GOT3 (cell line): ENCODE data around the gene TPTE2.
"Not testable (repeated sequence)": the region's sequence is repeated elsewhere in the genome, so short reads cannot be mapped to it uniquely, and the experiment has no call there.

Source experiments
- DNase-seq: peaks from one replicate; lab custom pipeline; 2025; ENCODE audit warnings: mixed read lengths; lab: John Stamatoyannopoulos, UW

TPTE2 gene

DNA sequence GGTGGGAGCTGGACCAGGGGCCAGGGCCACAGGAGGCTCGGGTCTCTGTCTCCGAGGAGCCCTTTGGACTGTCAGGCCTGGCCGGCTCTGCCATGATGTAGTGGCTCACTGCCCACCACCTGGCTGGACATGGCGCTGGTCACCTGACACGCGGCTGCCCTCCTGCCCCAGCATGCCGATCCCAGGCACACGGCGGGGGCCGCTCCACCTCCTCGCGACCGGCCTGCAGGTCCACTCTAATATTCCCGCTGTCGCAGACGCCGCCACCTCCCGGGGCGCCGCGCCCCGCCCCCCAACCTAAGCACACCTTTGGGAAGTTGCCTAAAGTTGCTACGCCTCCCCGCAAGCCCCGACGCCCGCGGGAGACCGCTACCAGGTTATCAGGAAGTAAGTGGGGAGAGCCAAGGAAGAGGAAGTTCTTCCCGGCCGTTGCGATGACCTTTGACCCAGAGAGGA, at the start of gene TPTE2:
Gene TPTE2 (minus strand): TSS at position 406 of the 456 bp plus-strand sequence. CDS start 58,298 bp downstream, outside the sequence.
- DNase-seq = not testable (repeated sequence)

DNA sequence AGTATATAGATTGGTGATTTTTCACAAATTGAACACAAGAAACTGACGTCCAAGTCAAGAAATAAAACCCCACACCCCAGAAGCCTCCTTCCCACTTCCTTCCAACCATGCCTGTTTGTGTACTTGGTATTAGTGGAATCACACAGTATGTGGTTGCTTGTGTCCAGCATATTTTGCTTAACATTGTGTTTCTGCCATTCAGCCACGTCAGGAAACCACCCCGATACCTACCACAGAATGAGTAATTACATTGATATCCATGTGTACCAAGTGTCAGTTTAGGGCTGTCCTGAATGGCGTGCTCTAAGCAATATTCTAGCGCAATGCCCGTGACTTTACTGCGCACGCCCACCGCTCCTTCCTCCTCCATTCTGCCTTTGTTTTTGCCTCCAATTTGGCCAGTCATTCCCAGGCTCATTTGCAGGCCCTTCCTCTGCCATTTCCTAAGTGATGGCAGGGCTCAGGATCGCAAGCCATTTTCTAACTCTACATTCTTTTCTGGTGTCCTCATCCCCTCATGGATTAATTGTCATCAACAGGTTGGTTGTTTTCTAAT, 46.3 kb upstream of the TPTE2 start:
- no peak for DNase-seq

DNA sequence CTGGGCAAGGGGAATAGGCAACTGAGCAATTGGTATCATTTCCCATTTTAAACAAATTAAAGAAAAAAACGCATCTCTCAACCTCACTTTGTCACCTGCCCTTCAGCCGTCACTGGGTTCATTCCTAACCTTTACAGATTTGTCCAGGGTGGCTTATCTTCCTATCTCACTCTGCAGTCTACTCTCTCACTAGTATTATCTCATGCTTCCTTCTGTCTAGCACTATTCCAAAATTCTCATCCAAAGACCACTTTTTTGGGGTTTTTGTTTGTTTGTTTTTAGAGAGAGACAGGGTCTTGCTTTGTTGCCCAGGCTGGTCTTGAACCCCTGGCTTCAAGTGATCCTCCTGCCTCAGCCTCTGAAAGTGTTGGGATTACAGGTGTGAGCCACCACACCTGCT, 45.4 kb upstream of the TPTE2 start:
- DNase-seq = no peak

DNA sequence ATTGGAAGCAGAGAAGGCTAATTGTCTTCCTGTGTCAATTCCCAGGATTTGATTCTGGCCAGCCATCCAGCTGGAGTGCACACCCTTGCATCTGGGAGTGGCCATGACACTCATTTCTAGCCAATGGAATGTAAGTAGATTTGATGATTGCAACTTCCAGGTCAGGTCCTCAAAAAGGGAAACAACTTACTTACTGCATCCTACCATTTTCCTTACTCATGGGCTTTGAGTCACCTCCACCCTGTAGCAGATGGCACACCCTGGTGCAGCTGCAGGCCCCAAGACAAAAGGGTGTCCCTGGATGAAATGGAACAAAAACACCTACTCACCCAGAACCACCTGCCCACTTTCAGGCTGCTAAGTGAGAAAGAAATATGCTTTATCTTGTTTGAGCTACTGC, 44.8 kb upstream of the TPTE2 start:
- no peak for DNase-seq

DNA sequence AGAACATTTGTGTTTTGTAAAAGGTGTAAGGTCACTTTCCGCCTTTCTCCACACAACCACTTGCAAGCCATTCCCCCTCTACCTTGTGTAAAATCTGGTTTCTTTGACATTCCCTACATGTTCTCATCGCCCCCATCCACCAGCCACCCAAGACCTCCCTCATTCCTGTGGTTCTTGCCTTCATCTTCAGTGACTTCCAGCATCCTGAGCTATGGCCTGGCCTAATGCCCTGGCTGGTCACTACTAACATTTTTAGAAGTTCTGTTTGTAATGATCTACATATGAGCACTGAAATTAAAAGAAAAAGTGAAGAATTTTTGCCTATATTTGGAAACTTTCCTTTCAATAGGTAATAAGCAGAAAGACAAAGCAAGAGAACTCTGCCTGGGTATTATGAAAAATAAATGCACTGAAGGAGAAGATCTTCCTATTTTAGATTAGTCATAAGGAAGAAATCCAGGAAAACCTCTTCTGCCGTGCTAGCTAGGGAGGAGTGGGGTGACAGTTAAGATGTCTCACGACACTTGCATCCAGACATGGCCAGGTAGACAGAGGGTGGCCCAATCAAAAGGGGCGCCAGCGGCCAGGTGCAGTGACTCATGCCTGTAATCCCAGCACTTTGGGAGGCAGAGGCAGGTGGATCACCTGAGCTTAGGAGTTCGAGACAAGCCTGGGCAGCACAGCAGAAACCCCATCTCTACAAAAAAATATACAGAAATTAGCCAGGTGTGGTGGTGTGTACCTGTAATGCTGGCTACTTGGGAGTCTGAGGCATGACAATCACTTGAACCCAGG, 44.0 kb upstream of the TPTE2 start:
- DNase-seq = no peak

DNA sequence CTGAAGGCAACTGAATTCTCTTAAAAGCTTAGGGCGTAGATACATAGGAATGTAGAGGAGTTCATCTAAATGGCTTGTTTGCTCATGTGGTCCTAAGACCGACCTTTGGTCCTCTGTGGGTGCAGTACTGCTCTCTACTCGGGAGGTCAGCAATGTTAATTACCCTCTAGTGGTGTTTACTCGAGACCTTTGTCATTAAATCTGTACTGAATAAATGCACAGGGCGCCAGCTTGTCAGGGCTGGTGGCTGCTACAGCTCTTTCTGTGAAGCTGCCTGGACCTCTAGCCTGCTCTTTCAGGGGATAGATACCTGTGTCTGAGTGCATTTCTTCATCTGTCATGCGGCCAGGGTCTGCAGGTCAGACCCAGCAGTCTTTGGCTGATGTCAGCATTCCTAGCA, 43.0 kb upstream of the TPTE2 start:
- DNase-seq = no peak

DNA sequence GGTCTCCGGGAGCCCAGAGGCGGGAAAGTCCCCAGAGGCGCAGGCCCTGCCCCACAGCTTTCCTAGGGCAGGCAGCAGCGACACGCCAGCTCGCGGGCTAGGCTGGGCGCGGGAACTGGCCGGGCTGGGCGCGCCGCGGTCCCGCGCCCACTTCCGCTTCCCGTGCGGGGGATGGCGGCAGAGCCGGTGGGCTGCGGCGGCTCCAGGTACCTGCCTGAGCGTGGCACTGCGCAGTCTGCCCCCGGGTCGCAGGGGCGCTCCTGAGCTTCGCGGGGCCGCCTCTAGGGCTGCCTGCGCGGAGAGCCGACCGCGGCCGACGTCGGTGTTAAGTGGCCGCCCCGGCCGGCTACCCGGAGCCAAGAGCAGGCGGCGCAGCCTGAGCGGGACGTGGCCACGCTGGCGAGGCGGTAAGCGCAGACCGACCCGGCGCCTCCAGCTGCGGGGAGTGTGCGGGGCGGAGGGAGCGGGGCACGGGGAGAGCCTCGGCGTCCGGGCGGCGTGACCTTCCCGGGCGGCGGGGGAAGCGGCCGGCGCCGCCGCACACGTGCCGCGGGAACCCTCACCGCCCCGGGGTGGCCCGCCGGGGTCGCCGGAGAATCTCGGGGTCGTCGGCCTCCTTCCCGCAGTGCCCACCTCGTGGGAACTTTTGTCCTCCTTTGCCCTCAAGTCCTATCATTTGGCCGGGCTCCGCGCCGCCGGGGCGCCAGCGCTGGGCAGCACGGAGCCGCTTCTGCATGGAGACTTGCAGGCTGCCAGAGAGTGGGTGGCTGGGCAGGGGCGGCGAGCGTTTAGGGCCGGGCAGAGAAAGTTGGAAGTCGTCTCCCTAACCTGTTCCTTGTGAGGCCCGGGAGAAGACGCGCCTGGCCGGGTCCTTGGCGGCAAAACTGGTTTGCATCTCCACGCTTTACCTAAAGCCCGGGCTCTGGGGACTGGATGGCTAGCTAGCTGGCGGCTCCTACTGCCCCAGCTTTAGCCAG, 40.7 kb upstream of the TPTE2 start:
- DNase-seq = no peak

DNA sequence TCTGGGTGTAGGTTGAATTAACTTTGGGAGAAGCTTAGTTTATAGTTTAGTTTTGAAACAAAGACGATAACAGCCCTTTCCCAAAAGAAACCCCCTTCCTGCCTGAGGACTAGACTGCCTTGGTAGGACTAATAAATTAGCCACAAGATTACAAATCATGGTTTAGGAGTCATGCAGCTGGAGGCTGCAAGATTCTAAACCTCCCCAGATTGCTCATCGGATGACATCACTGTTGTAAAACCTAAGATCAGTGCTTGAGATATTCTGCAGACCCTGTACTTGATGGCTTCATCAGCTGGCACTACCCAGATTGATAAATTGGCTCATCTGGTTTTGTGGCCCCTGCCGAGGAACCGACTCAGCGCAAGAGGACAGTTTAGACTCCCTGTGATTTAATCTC, 36.2 kb upstream of the TPTE2 start:
- DNase-seq = no peak

DNA sequence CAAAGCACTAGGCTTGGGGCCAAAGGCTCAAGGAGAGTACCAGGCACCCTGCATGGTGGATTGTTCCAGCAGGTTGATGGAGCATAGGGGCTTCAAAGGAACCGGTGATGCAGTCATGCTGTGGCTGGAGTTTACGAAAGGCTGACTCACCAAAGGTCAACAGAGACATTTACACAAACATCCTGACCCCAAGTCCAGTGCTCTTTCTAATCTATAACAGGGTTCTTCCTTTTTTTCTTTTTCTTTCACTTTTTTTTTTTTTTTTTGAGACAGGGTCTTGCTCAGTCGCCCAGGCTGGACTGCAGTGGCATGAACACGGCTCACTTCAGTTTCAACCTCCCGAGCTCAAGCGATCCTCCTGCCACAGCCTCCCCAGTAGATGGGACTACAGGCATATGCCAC, 35.6 kb upstream of the TPTE2 start:
- no peak for DNase-seq

DNA sequence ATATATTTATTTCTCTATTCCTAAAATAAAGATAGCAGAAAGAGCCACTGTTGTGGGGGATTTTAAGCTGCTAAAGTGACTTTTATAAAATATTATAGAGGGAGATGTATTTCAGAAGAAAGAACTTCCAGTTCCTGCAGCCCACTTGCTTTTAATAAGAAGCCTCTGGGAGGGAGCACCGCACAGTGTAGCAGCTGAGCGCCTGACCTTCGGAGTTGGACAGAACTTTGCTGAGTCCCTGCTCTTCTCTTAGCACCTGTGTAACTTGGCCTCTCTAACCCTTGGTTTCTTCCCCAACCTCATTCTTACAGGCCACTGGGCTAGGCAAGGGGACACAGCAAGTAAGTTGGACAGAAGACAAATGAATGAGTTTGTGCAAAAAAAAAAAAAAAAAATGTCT, 34.8 kb upstream of the TPTE2 start:
- no peak for DNase-seq

DNA sequence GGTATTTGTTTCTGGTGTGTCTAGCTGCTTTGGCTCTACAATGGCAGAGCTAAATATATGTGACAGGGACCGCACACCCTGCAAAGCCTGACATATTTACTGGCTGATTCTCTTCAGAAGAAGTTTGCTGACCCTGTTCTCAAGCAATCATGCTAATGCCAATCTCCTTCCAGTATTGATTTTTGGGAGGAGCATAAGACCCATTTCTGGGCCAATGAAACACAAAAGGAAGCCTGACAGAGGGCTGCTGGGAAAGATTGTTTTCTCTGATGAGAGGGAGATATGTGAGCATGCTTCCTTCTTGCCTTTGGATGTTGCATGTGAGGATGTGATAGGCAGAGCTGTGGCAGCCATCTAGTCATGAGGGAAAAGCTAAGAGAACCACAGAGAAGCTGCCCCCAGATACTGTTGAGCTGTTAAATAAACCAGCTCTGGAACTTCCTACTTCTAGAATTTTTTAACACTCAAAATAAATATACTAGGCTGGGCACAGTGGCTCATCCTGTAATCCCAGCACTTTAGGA, 31.4 kb upstream of the TPTE2 start:
- no peak for DNase-seq

DNA sequence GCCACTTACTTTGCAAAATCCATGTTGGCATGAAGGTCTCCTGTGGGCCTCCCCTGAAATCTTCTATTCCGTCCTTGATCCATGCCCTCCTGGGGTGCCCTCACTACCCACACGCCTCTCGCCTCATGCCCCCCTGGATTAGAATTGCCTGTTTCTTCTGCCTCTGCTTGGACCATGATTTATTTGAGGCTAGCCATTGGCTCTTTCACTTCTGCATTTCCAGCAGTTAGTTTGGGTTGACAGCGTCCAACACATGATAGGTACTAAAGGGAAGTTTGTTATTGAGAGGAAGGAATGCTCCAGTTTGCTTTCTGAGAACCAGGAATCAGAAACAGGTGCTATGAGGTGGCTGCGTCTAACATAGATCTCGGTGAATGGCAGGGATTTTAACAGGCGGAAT, 30.5 kb upstream of the TPTE2 start:
- no peak for DNase-seq

DNA sequence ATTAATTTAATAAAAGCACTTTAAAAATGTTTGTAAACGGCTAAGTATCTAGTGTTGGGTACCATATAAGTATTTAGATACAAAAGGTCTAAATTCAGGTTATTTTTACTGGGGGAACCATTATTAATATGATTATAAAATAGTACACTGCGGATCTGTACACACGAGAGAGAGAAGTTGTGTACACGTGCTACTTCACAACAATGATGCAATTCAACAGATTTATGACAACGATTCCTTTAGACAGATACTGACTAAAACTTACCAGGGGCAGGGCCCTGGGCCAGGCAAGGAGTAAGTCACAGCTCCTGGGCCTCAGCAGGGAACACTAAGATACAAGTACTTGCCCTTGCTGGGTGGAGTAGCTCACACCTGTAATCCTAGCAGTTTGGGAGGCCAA, 29.1 kb upstream of the TPTE2 start:
- no peak for DNase-seq

DNA sequence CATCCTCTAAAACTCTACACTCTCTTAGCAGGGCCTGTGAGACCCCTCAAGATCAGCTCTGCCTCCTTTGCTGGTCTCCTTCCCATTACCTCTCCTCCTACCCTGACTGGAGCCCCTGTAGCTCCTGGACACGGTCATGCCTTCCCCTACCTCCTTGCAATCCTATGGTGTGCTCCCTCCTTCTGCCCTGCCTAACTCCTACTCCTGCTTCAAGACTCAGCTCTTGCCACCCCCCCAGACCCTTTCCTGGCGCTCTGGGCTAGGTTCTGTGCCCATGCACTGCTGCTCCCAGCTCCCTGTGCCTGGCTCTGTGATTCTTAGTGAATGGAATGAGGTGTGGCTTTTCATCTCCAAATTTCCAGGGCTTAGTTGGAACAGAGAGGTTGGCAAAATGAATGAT, 28.0 kb upstream of the TPTE2 start:
- no peak for DNase-seq

DNA sequence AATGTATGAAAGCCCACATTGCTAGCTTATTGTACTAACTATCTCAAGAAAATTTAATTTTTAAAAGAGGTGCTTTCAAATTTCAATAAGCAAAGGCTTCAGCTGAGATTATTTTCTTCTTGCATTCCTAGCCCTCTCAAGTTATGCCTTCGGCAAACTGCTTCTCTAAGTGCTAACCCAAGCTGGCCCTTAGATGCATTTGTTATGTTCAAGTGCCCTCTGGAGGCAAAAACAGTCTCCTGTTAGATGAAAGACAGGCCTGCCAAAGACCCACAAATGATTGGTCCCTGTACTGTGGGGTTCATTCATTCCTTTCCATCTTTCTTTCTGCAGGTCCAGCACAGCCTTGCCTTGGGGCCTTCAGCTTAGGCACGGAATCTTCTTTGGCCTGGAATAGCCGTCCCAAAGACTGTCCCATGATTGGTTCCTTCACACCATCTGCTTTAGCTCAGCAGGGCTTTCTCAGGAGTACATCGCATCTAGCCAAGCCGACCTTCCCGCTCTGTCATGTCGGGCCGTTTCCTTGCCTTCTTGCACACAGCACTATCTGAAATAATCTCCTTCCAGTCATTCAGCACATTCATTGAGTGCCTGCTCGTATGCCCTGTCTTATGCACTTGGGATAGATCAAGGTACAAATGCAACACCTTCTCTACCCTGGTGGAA, 26.4 kb upstream of the TPTE2 start:
- DNase-seq = no peak

DNA sequence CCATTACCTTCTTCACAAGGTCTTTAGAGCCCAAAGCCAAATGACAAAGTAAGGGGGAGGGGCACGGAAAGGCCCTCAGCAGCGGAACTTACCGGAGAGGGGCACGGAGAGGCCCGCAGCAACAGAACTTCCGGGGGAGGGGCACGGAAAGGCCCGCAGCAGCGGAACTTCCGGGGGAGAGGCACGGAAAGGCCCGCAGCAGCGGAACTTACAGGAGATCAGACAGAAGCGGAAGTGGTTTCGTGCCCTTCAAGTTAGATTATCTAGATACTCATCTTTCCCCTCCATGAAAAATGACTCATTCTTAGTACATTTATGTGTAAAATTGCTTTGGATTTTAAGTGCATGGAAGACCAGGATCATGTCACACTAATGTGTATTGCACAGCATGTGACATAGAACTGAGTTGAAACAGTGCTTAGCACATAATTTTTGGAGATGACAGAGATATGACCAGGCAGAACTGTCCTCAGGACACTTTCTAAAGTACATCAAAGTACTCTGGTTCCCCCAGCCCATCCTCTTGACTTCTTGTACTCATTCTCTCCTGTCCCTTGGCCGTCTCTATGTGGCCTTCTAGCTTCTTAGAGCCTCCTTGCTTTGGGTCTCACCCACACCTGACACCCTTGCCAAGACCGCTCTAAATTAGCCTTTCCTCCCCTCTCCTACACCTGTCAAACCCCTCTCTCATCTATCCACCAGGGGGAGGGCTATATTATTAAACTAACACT, 25.7 kb upstream of the TPTE2 start:
- no peak for DNase-seq

DNA sequence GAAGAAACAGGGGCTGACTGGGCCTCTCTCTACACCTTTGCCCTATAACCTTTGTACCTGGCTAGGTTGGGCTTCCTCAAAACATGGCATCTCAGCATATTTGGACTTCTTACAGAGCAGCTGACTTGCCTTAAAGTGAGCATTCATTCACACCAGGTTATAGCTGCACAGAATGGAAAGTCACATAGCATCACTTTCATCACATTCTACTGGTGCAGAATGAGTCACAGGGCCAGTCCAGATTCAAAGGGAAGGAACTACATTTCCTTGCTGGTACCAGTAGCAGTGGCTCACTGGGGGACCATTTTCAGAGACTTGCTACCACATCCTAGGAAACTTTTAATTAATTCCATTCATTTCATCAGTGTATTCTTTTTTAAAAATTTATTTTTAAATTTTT, 20.3 kb upstream of the TPTE2 start:
- no peak for DNase-seq

DNA sequence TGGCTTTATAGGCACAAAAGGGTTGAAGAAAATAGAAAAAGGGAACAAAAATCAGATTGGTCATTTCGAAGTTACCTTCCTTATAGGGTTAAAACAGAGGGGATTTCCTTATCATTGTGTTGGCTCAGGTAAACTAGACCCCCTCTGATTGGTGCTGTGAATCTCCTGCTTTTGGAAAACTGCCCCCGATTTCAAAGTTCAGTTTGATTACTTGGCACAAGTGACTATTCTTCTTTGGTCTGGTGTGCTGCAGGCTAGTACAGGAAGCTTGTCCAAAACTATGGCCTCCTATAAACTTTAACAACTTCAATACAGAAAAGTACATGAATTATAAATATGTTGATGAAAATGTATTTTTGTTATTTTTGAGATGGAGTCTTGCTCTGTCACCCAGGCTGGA, 13.9 kb upstream of the TPTE2 start:
- no peak for DNase-seq

DNA sequence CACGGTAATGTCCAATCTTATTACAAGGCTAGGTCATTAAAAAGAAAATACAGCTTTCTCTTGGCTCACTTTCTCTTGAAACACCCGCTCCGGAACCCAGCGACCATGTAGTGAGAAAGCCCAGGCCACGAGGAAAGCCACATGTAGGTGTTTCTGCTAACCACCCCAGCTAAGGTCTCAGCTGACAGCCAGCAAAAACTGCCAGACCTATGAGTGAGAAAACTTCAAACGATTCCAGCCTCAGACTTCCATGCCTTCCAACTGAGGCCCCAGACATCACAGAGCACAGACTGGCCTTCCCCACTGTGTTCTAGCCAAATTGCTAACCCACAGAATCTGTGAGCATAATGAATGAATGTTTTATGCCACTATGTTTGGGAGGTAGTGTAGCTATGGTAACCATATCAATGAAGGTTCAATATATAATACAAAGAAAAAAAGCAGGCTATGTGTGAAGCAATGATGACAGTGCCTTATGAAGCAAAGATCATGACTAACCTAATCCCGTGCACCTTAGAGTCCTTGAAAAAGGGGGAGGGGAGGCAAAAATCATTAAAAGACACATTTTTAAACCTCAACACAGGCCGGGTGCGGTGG, 11.9 kb upstream of the TPTE2 start:
- no peak for DNase-seq

DNA sequence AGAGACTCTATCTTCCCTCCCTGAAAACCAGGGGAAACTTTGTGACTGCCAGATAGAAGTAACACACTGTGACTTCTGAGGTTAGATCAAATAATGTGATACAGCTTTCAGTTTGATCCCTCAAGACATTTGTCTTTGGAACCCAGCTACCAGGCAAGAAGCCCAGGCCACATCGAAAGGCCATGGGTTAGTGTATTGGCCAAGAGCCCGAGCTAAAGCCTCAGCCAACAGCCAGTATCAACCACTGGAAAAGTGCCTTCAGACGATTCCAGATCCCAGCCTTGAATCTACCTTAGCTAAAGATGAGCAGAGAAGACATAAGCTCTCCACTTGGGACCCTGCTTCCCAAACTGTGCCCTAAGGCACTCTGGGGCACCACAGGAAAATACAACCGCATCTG, 10.9 kb upstream of the TPTE2 start:
- DNase-seq = no peak
